DOHH2 (cell line): ENCODE data around the gene CBX5.

Source experiments
- CTCF ChIP-seq: fragments of 200-600 bp; sonication (generic); IDR thresholded peaks from one replicate; pipeline ENCODE4 v1.5.1; 2014; ENCODE audit warnings: antibody characterized with exemption, mild to moderate bottlenecking, low read depth, low read length; ENCODE audit not compliant: poor library complexity, severe bottlenecking
- EZH2phosphoT487 ChIP-seq: fragments of 200-600 bp; sonication (generic); IDR thresholded peaks from 2 replicates; pipeline ENCODE4 v1.6.1; 2017; ENCODE audit warnings: borderline replicate concordance, mild to moderate bottlenecking, antibody characterized with exemption, low read length, moderate library complexity, mixed read lengths

GRCh38 chr12:54228471-54228870 is 51.5 kb downstream of the CBX5 start:
- TF ChIP-seq CTCF (no peak), EZH2phosphoT487 (no peak)
